ENCODE measurements around the gene RBM12.

Gene RBM12

DNA sequence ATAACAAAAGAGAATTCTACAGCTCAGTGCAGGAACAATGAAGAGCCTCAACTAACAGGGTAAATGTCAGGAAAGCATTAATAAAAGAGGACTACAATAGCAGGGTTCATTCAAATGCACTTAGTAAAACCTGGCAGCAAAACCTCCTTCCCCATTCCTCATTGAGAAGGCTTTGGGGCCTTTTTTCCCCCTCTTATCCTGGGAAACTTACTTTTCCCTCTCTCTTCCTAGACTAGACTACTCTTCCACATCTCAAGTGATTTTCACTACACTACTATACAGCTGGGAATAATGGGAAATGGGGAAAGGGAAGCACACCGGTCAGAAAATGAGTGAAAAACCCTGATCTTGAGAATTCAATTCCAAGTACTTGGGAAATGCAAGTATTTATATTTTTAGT, 44.6 kb upstream of the RBM12 start:
- TF ChIP-seq, protein P1, sequence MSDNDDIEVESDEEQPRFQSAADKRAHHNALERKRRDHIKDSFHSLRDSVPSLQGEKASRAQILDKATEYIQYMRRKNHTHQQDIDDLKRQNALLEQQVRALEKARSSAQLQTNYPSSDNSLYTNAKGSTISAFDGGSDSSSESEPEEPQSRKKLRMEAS (IDR thresholded peaks at IDR 0.05) = no peak
- TF ChIP-seq ZBTB7A (IDR thresholded peaks at IDR 0.05; ENCODE audit: low read depth) (no peak), RAD21 (IDR thresholded peaks at IDR 0.05; ENCODE audit: low read depth) (no peak), TAF1 (IDR thresholded peaks at IDR 0.05; ENCODE audit: low read depth) (no peak), YY1 (IDR thresholded peaks at IDR 0.05; ENCODE audit: low read depth) (no peak), TEAD4 (IDR thresholded peaks at IDR 0.05) (no peak), NFIC (IDR thresholded peaks at IDR 0.05) (no peak), EP300 (IDR thresholded peaks at IDR 0.05; ENCODE audit: borderline replicate concordance) (no peak)
- TF ChIP-seq, protein P2, sequence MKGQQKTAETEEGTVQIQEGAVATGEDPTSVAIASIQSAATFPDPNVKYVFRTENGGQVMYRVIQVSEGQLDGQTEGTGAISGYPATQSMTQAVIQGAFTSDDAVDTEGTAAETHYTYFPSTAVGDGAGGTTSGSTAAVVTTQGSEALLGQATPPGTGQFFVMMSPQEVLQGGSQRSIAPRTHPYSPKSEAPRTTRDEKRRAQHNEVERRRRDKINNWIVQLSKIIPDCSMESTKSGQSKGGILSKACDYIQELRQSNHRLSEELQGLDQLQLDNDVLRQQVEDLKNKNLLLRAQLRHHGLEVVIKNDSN (IDR thresholded peaks at IDR 0.05) = no peak

DNA sequence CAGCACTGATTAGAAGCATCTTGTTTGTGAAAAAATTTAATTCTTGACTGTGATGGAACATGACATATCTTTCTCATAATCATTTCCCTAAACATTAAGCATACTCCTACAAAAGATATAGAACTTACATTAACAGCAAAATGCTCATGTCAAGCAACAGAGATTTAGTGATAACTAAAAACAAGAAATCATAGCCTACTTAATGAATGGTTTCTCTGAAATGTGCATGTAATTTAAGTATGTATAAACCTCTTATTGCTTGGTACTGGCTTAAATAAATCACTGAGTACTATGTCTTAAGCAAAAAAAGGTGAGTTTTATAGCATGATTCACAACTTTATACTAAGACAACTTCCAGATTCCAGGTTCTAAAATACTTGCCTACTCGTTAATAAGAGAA, 43.8 kb upstream of the RBM12 start:
- no peak for TF ChIP-seq TAF1 (IDR thresholded peaks at IDR 0.05; ENCODE audit: low read depth)
- TF ChIP-seq TEAD4 (IDR thresholded peaks at IDR 0.05) = no peak
- no peak for TF ChIP-seq CEBPB (IDR thresholded peaks at IDR 0.05)
- TF ChIP-seq FOXM1 (IDR thresholded peaks at IDR 0.05; ENCODE audit: borderline replicate concordance, low read depth) = no peak

DNA sequence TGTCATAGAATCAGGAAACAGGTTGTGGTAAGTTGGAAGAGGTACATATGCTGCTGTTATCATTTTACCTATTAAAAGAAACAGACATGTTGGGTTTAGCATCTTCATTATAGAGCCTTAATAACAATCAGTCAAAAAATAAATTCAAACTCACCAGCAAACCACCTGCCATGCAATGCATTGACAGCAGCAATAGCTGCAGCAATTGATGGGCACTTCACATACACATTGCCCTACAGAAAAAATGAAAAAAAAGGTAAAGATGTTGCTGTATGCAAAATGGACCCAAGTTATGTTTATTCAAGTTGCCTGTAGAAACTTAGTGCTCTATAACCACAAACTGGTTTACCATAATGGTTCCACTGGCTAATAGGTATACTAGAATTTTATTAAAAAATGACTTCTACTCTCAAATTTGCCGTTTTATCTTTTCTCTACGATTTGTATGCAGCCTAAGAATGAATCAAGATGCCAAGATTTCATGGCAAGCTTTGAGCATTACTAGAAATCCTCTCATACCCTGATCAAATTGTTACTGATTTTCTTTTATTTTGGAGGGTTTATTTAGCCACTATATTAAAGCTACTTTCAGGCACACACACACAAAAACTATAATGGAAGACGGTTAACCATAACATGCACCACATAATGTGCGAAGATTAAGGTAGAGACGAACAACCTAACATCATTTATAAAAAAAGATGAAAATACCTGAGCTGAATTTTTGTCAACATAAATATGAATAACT, 40.0 kb upstream of the RBM12 start:
- TF ChIP-seq RAD21 (IDR thresholded peaks at IDR 0.05; ENCODE audit: low read depth) (no peak), EP300 (IDR thresholded peaks at IDR 0.05; ENCODE audit: borderline replicate concordance) (no peak), ZBTB7A (IDR thresholded peaks at IDR 0.05; ENCODE audit: low read depth) (no peak), FOXM1 (IDR thresholded peaks at IDR 0.05; ENCODE audit: borderline replicate concordance, low read depth) (no peak), TCF12 (IDR thresholded peaks at IDR 0.05; ENCODE audit: low read depth) (no peak), CREB1 (IDR thresholded peaks at IDR 0.05; ENCODE audit: low read depth) (no peak), TAF1 (IDR thresholded peaks at IDR 0.05; ENCODE audit: low read depth) (no peak), YY1 (IDR thresholded peaks at IDR 0.05; ENCODE audit: low read depth) (no peak), CEBPB (IDR thresholded peaks at IDR 0.05) (no peak), EGR1 (IDR thresholded peaks at IDR 0.05) (no peak), NFIC (IDR thresholded peaks at IDR 0.05) (no peak), TEAD4 (IDR thresholded peaks at IDR 0.05) (no peak)
- TF ChIP-seq, protein P2 (IDR thresholded peaks at IDR 0.05) = no peak
- TF ChIP-seq, protein P1 (IDR thresholded peaks at IDR 0.05) = no peak
- TF ChIP-seq, protein P3, sequence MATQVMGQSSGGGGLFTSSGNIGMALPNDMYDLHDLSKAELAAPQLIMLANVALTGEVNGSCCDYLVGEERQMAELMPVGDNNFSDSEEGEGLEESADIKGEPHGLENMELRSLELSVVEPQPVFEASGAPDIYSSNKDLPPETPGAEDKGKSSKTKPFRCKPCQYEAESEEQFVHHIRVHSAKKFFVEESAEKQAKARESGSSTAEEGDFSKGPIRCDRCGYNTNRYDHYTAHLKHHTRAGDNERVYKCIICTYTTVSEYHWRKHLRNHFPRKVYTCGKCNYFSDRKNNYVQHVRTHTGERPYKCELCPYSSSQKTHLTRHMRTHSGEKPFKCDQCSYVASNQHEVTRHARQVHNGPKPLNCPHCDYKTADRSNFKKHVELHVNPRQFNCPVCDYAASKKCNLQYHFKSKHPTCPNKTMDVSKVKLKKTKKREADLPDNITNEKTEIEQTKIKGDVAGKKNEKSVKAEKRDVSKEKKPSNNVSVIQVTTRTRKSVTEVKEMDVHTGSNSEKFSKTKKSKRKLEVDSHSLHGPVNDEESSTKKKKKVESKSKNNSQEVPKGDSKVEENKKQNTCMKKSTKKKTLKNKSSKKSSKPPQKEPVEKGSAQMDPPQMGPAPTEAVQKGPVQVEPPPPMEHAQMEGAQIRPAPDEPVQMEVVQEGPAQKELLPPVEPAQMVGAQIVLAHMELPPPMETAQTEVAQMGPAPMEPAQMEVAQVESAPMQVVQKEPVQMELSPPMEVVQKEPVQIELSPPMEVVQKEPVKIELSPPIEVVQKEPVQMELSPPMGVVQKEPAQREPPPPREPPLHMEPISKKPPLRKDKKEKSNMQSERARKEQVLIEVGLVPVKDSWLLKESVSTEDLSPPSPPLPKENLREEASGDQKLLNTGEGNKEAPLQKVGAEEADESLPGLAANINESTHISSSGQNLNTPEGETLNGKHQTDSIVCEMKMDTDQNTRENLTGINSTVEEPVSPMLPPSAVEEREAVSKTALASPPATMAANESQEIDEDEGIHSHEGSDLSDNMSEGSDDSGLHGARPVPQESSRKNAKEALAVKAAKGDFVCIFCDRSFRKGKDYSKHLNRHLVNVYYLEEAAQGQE (IDR thresholded peaks at IDR 0.05; ENCODE audit: low read depth) = no peak

DNA sequence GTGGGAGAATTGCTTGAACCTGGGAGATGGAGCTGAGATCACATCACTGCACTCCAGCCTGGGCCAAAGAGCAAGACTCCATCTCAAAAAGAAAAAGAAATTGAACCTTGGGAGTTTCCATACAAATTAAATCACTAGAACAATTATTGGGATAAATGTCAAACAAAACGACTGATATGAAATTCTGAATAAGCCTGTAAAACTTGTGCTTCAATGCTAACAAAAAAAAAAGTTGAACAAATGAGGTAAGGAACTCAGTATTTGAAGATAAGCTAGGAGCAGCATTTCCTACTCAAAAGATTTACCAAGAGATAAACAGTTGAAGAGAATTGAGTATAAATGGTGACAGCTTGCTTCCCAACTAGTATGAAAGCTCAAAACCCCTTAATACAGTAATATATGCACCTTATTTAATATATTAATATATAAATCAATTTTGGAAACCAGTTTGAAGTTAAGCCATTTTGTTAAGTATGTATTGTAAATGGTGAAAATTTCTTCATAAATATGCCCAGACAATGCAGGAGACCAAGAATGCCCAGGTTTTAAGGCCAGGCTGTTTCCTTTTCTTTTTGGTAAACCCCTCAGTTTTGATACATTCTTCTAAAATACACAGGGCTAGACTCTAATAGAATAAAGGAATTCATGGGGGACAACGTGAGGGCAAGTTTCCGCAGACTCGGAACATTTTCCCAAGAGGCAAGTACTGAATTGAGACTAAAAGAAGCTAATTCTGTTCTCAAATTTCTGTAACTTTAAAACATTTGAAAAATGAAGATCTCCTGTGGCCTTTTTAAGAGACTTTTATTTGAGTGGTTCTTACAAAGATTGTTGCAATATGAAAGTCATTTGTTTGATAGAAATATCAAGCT, 38.4 kb upstream of the RBM12 start:
- no peak for TF ChIP-seq EP300 (IDR thresholded peaks at IDR 0.05; ENCODE audit: borderline replicate concordance)
- TF ChIP-seq FOXM1 (IDR thresholded peaks at IDR 0.05; ENCODE audit: borderline replicate concordance, low read depth) = no peak
- no peak for TF ChIP-seq CREB1 (IDR thresholded peaks at IDR 0.05; ENCODE audit: low read depth)
- no peak for TF ChIP-seq YY1 (IDR thresholded peaks at IDR 0.05; ENCODE audit: low read depth)
- TF ChIP-seq EGR1 (IDR thresholded peaks at IDR 0.05) = no peak
- no peak for TF ChIP-seq TCF12 (IDR thresholded peaks at IDR 0.05; ENCODE audit: low read depth)
- no peak for TF ChIP-seq CEBPB (IDR thresholded peaks at IDR 0.05)
- TF ChIP-seq TAF1 (IDR thresholded peaks at IDR 0.05; ENCODE audit: low read depth) = no peak

DNA sequence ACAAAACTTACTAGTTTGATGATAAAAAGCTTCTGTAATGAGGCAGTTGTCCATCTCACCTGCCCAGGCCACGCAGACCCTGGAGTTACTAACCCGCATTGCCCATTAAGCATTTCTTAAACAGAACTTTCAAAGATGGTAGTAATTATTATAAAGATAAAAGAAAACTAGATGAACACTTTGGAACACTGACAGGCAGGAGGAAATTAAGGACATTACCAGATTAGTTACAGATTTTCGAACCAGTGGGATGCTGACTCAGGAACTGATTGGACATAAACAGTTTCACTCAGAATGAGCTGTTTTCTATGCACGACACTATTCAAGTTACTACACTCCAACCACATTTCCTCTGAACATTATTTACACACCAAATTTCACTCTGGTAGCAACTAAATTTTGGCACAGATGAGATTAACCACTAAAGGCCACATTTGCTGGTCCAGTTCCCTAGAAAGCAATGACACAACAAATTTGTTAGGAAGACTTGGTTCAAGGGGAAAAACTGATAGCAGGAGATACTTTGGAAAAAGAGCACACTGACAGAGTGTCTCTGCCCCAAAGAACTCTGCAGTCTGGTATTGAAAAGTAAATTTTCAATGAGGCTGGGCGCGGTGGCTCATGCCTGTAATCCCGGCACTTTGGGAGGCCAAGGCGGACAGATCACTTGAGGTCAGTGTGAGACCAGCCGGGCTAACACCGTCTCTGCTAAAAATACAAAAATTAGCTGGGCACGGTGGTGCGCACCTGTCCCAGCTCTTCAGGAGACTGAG, 37.5 kb upstream of the RBM12 start:
- TF ChIP-seq ZBTB7A (IDR thresholded peaks at IDR 0.05; ENCODE audit: low read depth) (no peak), CEBPB (IDR thresholded peaks at IDR 0.05) (no peak)

DNA sequence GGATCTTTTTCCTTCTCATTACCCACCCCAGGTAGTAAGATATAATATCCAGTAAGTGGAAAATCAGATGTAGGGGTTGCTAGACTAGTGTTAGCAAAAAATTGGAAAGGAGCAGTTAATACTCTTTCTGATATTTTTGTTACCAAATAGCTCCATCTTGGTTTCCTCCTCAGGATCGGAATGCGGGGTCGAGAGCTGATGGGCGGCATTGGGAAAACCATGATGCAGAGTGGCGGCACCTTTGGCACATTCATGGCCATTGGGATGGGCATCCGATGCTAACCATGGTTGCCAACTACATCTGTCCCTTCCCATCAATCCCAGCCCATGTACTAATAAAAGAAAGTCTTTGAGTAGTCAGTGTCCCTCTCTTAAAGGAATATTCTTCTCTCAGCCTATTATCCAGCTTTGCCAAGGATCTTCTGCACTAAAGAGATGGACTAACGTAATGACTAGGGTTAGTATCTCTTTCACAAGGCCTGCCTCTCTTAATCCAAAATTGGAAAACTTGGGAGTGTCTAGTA, 36.0 kb upstream of the RBM12 start:
- no peak for TF ChIP-seq EGR1 (IDR thresholded peaks at IDR 0.05)
- TF ChIP-seq TCF12 (IDR thresholded peaks at IDR 0.05; ENCODE audit: low read depth) = no peak
- TF ChIP-seq NFIC (IDR thresholded peaks at IDR 0.05) = no peak
- TF ChIP-seq ZBTB7A (IDR thresholded peaks at IDR 0.05; ENCODE audit: low read depth) = no peak
- TF ChIP-seq, protein P2 (IDR thresholded peaks at IDR 0.05) = no peak
- TF ChIP-seq YY1 (IDR thresholded peaks at IDR 0.05; ENCODE audit: low read depth) = no peak
- no peak for TF ChIP-seq EP300 (IDR thresholded peaks at IDR 0.05; ENCODE audit: borderline replicate concordance)
- TF ChIP-seq TAF1 (IDR thresholded peaks at IDR 0.05; ENCODE audit: low read depth) = no peak
- TF ChIP-seq RAD21 (IDR thresholded peaks at IDR 0.05; ENCODE audit: low read depth) = no peak
- TF ChIP-seq, protein P3 (IDR thresholded peaks at IDR 0.05; ENCODE audit: low read depth) = no peak
- no peak for TF ChIP-seq CEBPB (IDR thresholded peaks at IDR 0.05)
- TF ChIP-seq CREB1 (IDR thresholded peaks at IDR 0.05; ENCODE audit: low read depth) = no peak
- TF ChIP-seq TEAD4 (IDR thresholded peaks at IDR 0.05) = no peak
- TF ChIP-seq, protein P1 (IDR thresholded peaks at IDR 0.05) = no peak
- TF ChIP-seq FOXM1 (IDR thresholded peaks at IDR 0.05; ENCODE audit: borderline replicate concordance, low read depth) = no peak

All from Ishikawa (cell line).